Measurements from ENCODE around the gene KCNH3.

GRCh38 chr12:49588721-49589516 lies 50.1 kb downstream of the KCNH3 start:
- TF ChIP-seq, protein P1, sequence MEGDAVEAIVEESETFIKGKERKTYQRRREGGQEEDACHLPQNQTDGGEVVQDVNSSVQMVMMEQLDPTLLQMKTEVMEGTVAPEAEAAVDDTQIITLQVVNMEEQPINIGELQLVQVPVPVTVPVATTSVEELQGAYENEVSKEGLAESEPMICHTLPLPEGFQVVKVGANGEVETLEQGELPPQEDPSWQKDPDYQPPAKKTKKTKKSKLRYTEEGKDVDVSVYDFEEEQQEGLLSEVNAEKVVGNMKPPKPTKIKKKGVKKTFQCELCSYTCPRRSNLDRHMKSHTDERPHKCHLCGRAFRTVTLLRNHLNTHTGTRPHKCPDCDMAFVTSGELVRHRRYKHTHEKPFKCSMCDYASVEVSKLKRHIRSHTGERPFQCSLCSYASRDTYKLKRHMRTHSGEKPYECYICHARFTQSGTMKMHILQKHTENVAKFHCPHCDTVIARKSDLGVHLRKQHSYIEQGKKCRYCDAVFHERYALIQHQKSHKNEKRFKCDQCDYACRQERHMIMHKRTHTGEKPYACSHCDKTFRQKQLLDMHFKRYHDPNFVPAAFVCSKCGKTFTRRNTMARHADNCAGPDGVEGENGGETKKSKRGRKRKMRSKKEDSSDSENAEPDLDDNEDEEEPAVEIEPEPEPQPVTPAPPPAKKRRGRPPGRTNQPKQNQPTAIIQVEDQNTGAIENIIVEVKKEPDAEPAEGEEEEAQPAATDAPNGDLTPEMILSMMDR (conservative IDR thresholded peaks at IDR 0.05; ENCODE audit: low read length): no peak
- no peak for TF ChIP-seq EZH2phosphoT487 (IDR thresholded peaks at IDR 0.05; ENCODE audit: borderline replicate concordance)
